HEK293 (cell line): ENCODE data around the gene RBMS3.

ENCODE experiments used
- CTCF ChIA-PET: fragments of 350-600 bp; formaldehyde crosslinking; extraction: SDS; loops from one replicate; lab custom pipeline; 2021; ENCODE audit warnings: antibody characterized with exemption; lab: Yijun Ruan, JAX
- POLR2A ChIA-PET: fragments of 300-600 bp; formaldehyde crosslinking; extraction: SDS; loops from one replicate; lab custom pipeline; 2020; ENCODE audit warnings: antibody characterized with exemption, inconsistent platforms; lab: Yijun Ruan, JAX
- H3K27ac ChIP-seq: fragments of 200-500 bp; sonication (Bioruptor generic); 2 replicates; pipeline ENCODE4 v1.5.1; 2014; ENCODE audit warnings: low read depth, low read length, control low read depth, inconsistent platforms; ENCODE audit errors: extremely low read depth
- H3K36me3 ChIP-seq, 2 experiments: fragments of 200-500 bp in 1 of 2; sonication (Bioruptor generic) in 1 of 2; 1 replicate in 1 of 2; 2 replicates in 1 of 2; pipeline ENCODE4 v1.5.1; 2014 to 2017; ENCODE audit warnings: inconsistent platforms in 2 of 2, low read length in 2 of 2; ENCODE audit not compliant: control insufficient read depth in 2 of 2, insufficient read depth in 1 of 2
- H3K4me1 ChIP-seq: fragments of 200-500 bp; sonication (Bioruptor generic); 2 replicates; pipeline ENCODE4 v1.5.1; 2014; ENCODE audit warnings: mild to moderate bottlenecking, low read length, inconsistent platforms; ENCODE audit not compliant: control insufficient read depth, insufficient read depth
- H3K4me3 ChIP-seq: 2 replicates; pipeline ENCODE4 v1.5.1; 2011; ENCODE audit warnings: low read depth, mild to moderate bottlenecking, control low read depth, low read length, moderate library complexity
- H3K9me3 ChIP-seq: fragments of 200-500 bp; sonication (Bioruptor generic); 2 replicates; pipeline ENCODE4 v1.5.1; 2014; ENCODE audit warnings: low read depth, low read length, inconsistent platforms; ENCODE audit not compliant: control insufficient read depth, insufficient read depth
- KLF1 ChIP-seq: fragments of 450-650 bp; formaldehyde crosslinking; IDR thresholded peaks from 2 replicates; pipeline ENCODE4 v1.5.1; 2016; ENCODE audit warnings: missing biosample characterization, missing genetic modification characterization
- PRDM2 ChIP-seq: fragments of 450-650 bp; formaldehyde crosslinking; IDR thresholded peaks from 2 replicates; pipeline ENCODE4 v1.5.1; 2016; ENCODE audit warnings: missing biosample characterization, missing genetic modification characterization, borderline replicate concordance
- ZBTB10 ChIP-seq: fragments of 450-650 bp; formaldehyde crosslinking; IDR thresholded peaks from 2 replicates; pipeline ENCODE4 v1.5.1; 2016; ENCODE audit warnings: missing biosample characterization, missing genetic modification characterization
- ZBTB21 ChIP-seq: fragments of 450-650 bp; formaldehyde crosslinking; IDR thresholded peaks from 2 replicates; pipeline ENCODE4 v1.5.1; 2017; ENCODE audit warnings: missing biosample characterization, missing genetic modification characterization
- ZBTB26 ChIP-seq: fragments of 450-650 bp; formaldehyde crosslinking; optimal IDR thresholded peaks from 2 replicates; pipeline ENCODE3; 2016; ENCODE audit warnings: missing biosample characterization, mild to moderate bottlenecking, missing genetic modification characterization
- ZEB2 ChIP-seq: fragments of 450-650 bp; formaldehyde crosslinking; IDR thresholded peaks from 2 replicates; pipeline ENCODE4 v1.5.1; 2016; ENCODE audit warnings: missing biosample characterization, missing genetic modification characterization
- ZNF132 ChIP-seq: fragments of 450-650 bp; formaldehyde crosslinking; IDR thresholded peaks from 2 replicates; pipeline ENCODE4 v1.5.1; 2017; ENCODE audit warnings: missing biosample characterization, missing genetic modification characterization, borderline replicate concordance
- ZNF2 ChIP-seq: fragments of 450-650 bp; formaldehyde crosslinking; IDR thresholded peaks from 2 replicates; pipeline ENCODE4 v1.5.1; 2016; ENCODE audit warnings: missing biosample characterization, missing genetic modification characterization
- ZNF239 ChIP-seq: fragments of 450-650 bp; formaldehyde crosslinking; IDR thresholded peaks from 2 replicates; pipeline ENCODE4 v1.5.1; 2016; ENCODE audit warnings: missing biosample characterization, missing genetic modification characterization
- ZNF404 ChIP-seq: fragments of 450-650 bp; formaldehyde crosslinking; IDR thresholded peaks from 2 replicates; pipeline ENCODE4 v1.5.1; 2017; ENCODE audit warnings: missing biosample characterization, missing genetic modification characterization
- ZNF473 ChIP-seq: fragments of 450-650 bp; formaldehyde crosslinking; IDR thresholded peaks from 2 replicates; pipeline ENCODE4 v1.5.1; 2017; ENCODE audit warnings: missing biosample characterization, missing genetic modification characterization
- ZNF488 ChIP-seq: fragments of 450-650 bp; formaldehyde crosslinking; IDR thresholded peaks from 2 replicates; pipeline ENCODE4 v1.5.1; 2016; ENCODE audit warnings: missing biosample characterization, missing genetic modification characterization
- ZNF521 ChIP-seq: fragments of 450-650 bp; formaldehyde crosslinking; IDR thresholded peaks from 2 replicates; pipeline ENCODE4 v1.5.1; 2017; ENCODE audit warnings: missing biosample characterization, mild to moderate bottlenecking, missing genetic modification characterization
- ZNF555 ChIP-seq: fragments of 450-650 bp; formaldehyde crosslinking; conservative IDR thresholded peaks from 2 replicates; pipeline ENCODE4 v1.5.1; 2017; ENCODE audit warnings: missing biosample characterization, mild to moderate bottlenecking, missing genetic modification characterization, inconsistent platforms
- ZNF626 ChIP-seq: fragments of 450-650 bp; sonication (Bioruptor Pico); formaldehyde crosslinking; IDR thresholded peaks from 2 replicates; pipeline ENCODE4 v1.5.1; 2018; ENCODE audit warnings: missing biosample characterization, missing genetic modification characterization, inconsistent platforms
- ZNF654 ChIP-seq: fragments of 450-650 bp; formaldehyde crosslinking; IDR thresholded peaks from 2 replicates; pipeline ENCODE4 v1.5.1; 2016; ENCODE audit warnings: low read depth, missing biosample characterization, missing genetic modification characterization
- ZNF701 ChIP-seq: fragments of 450-650 bp; formaldehyde crosslinking; IDR thresholded peaks from 2 replicates; pipeline ENCODE4 v1.5.1; 2016; ENCODE audit warnings: missing biosample characterization, missing genetic modification characterization
- ZNF792 ChIP-seq: fragments of 450-650 bp; formaldehyde crosslinking; IDR thresholded peaks from 2 replicates; pipeline ENCODE4 v1.5.1; 2016; ENCODE audit warnings: missing biosample characterization, missing genetic modification characterization
- ZSCAN23 ChIP-seq: fragments of 450-650 bp; formaldehyde crosslinking; IDR thresholded peaks from 2 replicates; pipeline ENCODE4 v1.5.1; 2016; ENCODE audit warnings: missing biosample characterization, missing genetic modification characterization
- ZSCAN4 ChIP-seq: fragments of 450-650 bp; formaldehyde crosslinking; IDR thresholded peaks from 2 replicates; pipeline ENCODE4 v1.5.1; 2017; ENCODE audit warnings: missing biosample characterization, missing genetic modification characterization

The RBMS3 gene

GRCh38 chr3:29590461-29590860 lies 309.6 kb downstream of the RBMS3 start:
- H3K36me3 ChIP-seq: no peaks in the 10 kb centered on the region
- TF ChIP-seq KLF1 (tag by site-specific recombination) (no peak), ZBTB26 (tag by site-specific recombination) (no peak), ZNF792 (tag by site-specific recombination) (no peak), ZSCAN23 (no peak), ZNF654 (no peak), ZNF404 (no peak)
- ChIA-PET POLR2A (no interaction called here), CTCF (no interaction called here)
- H3K4me3 ChIP-seq: no peak overlapping the region
- no peak overlapping the region for H3K27ac ChIP-seq
- no peaks in the 10 kb centered on the region for H3K9me3 ChIP-seq
- H3K4me1 ChIP-seq: no peaks in the 10 kb centered on the region

- no peaks in the 10 kb centered on the region for H3K4me1 ChIP-seq
- TF ChIP-seq ZNF2: no peak
- no peak for TF ChIP-seq PRDM2
- TF ChIP-seq ZNF473 (tag by site-specific recombination): no peak
- no peak for TF ChIP-seq ZNF488 (tag by site-specific recombination)
- no peak for TF ChIP-seq ZNF626 (tag by site-specific recombination)
- no peak for TF ChIP-seq ZNF555 (tag by site-specific recombination)
- no peak for TF ChIP-seq ZNF239 (tag by site-specific recombination)
- TF ChIP-seq ZBTB21 (tag by site-specific recombination): no peak
- no peak for TF ChIP-seq ZNF701 (tag by site-specific recombination)
- no peak for TF ChIP-seq ZSCAN4
- TF ChIP-seq ZEB2: no peak
- TF ChIP-seq ZNF132 (tag by site-specific recombination): no peak
- TF ChIP-seq ZBTB10 (tag by site-specific recombination): no peak
- TF ChIP-seq ZNF521: no peak
- POLR2A ChIA-PET: no interaction called here
- CTCF ChIA-PET: no interaction called here
- H3K9me3 ChIP-seq: no peaks in the 10 kb centered on the region
- no peak overlapping the region for H3K27ac ChIP-seq
- no peak overlapping the region for H3K4me3 ChIP-seq
- no peaks in the 10 kb centered on the region for H3K36me3 ChIP-seq
Measured at GRCh38 chr3:29591579-29591978, 310.7 kb downstream of the RBMS3 start.
